HG03439 (cell line): ENCODE results near the gene VPS13C.

ENCODE experiments used
- ATAC-seq: cut with Tn5 transposase; IDR thresholded peaks from one replicate; pipeline ENCODE4 v1.9.1; 2021; ENCODE audit warnings: mild to moderate bottlenecking, moderate library complexity; ENCODE audit not compliant: unreplicated experiment

VPS13C gene

DNA sequence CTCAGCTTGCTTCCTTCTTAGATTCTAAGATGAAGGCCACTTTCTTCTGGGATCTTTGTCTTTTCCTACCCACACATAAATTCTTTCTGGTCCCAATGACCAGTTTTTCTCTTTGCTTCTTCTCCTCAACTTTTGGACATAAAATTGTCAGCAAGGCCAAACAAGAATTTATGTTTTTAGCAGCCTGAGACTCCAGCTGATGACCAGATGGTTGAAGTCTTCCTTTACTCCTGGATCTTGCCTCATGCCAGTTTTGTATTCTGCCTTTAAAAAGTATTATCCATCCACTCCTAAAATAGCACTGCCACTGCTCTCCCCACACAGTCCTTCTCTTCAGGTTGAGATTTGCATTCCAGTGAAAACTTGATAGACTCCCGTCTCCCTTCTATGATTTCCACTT is 236.0 kb downstream of the VPS13C start:
- no peak for ATAC-seq

DNA sequence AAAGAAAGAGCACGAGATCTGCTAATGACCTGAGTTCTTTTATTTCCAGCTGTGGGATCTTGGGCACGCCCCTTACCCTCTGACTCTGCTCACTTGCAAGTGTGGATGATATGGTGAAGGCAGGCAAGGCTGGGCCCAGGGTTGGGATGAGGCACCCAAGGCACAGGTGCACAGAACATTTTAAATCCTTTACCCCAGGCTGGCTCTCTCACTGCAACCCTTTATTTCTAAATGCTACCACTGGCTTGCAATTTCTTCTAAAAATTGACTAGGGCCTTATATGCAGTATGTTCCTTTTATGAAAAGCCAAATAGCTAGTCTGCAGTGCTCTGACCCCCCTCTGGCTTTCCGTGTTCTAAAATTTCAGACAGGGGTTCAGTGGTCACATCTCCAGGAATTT is 237.7 kb downstream of the VPS13C start:
- no peak for ATAC-seq

GRCh38 chr15:61820951-61821350 is 239.3 kb downstream of the VPS13C start:
- no peak for ATAC-seq

- ATAC-seq: no peak
These were observed 240.0 kb downstream of the VPS13C start for GRCh38 chr15:61820212-61820611.

GRCh38 chr15:61819386-61819785 is 240.9 kb downstream of the VPS13C start:
- no peak for ATAC-seq

GRCh38 chr15:61818801-61819200 is 241.4 kb downstream of the VPS13C start:
- no peak for ATAC-seq

DNA sequence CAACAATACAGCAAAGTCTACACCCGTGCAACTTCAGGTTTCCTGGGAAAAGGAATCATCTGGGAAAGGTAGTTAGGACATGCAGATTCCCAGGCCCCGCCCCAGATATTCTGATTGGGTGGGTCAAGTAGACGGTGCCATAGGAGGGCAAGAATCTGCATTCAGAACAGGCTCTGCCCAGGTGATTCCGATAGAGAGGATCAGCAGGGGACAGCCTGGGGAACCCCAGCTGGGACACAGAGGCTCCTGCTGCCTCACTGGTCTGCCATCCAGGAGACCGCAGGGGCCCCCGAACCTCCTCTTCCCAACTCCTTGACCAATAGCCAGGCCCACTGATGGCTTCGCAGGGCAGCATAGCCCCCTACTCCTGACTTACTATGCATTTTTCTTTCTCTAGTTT is 243.4 kb downstream of the VPS13C start:
- no peak for ATAC-seq

GRCh38 chr15:61815356-61816083 is 244.7 kb downstream of the VPS13C start:
- ATAC-seq: no peak

GRCh38 chr15:61812476-61812875 is 247.8 kb downstream of the VPS13C start:
- no peak for ATAC-seq

DNA sequence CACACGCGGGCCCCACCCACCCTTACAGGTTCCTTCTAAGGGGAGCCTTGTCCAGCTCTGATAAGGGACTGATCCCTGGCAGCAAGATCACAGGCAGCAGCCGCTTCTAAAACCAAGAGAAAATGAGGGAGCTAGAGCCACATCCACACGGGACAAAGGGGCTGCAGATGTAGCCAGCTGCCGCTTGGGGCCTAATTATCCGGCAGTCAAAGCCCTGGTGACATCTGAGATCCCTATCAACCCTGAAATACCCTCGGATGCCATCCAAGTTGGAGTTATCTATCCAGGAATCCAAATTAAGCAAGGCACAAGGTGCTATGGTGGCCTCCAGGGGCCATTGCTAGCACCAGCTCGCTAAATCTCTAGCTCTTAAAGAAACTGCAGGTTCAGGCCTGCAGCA is 248.3 kb downstream of the VPS13C start:
- no peak for ATAC-seq

DNA sequence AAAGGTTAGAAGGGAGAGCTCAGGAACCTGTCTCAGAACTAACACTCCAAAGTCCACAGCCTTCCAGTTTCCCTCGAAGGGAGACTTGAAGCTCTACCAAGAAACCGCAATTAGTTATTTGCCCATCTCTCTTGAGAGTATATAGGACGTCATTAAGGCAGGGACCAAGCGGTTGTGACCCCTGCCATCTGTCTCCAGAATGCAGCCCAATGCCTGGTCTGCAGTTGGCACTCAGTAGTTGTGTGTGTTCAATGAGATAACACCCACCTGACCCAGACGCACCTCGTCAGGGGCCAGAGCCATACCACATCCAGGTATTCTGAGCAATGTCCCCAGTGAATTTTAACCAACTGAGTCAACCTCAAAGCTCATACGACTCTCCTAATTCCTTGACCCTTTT is 251.0 kb downstream of the VPS13C start:
- ATAC-seq: no peak

DNA sequence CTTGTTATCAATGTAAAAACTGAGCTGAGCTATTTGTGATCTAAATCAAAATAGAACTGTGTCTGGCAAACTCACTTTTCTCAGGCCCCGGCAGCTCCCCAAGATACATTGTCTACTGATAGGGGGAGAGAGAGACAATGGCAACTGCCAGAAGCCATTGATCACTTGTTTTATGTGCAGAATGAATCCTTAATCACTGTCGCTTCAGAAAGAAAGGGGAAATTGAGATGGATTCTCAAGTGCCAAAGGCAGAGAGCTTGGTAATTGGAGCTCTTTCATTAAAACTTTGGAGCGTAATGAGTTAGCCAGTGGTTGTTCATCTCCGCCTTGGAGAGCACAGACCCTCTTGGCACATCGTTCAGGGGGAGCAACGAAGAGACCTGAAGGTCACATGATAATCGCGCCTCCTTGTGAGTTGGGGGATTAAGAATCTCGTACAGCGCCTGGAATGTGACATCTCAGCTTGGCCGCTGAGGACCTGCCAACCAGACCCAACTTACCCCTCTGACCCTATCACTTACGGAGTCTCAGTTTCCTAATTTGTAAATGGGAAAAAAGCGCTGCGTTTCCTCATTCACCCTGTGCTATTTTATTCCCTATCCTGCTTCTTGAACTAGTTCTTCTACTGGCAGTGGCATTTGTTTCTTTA is 252.8 kb downstream of the VPS13C start:
- ATAC-seq: no peak
